GM18499 (cell line): ENCODE measurements around the gene NRDE2.
"Not testable (repeated sequence)": the region's sequence is repeated elsewhere in the genome, so short reads cannot be mapped to it uniquely, and the experiment has no call there.

ENCODE experiments used
- ATAC-seq: cut with Tn5 transposase; IDR thresholded peaks from one replicate; pipeline ENCODE4 v1.9.1; 2021; ENCODE audit warnings: moderate number of reproducible peaks; ENCODE audit not compliant: insufficient read depth, unreplicated experiment

Gene NRDE2

DNA sequence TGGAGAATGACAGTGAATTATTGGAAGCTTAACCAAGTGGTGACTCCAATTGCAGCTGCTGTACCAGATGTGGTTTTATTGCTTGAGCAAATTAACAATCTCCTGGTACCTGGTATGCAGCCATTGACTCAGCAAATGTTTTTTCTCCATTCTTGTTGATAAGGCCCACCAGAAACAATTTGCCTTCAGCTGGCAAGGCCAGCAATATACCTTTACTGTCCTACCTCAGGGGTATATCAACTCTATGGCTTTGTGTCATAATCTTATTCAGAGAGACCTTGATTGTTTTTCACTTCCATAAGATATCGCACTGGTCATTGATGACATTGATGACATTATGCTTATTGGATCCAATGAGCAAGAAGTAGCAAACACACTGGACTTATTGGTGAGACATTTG, 101.8 kb downstream of the NRDE2 start:
- ATAC-seq: not testable (repeated sequence)

DNA sequence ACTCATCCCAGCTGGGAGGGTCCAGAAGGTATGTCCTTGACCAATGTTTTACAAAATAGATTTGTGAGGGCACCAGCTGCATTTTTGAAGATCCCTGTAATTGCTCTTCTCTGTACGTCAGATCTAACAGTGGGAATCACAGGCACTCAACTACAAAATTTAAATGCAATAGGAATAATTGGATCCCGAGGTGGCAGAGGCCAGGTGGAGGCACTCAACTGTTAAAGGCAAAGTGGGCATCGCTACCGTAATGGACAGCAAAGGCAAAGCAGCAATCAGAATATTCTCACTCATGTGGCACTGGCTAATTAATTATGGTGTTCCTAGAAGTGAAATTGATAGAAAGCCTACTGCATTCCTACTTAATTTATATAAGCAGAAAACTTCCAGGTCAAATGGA, 103.3 kb downstream of the NRDE2 start:
- ATAC-seq: no peak
